GM21447 (cell line): ENCODE results near the gene ARIH2.
A peak's percentile ranks its signal among the peaks of the same experiment; 100 is the strongest.

Source experiments
- ATAC-seq: cut with Tn5 transposase; IDR thresholded peaks from one replicate; pipeline ENCODE4 v1.9.1; 2021; ENCODE audit not compliant: unreplicated experiment

The ARIH2 gene

GRCh38 chr3:48966876-48967361 lies 48.3 kb downstream of the ARIH2 start:
- no peak for ATAC-seq

DNA sequence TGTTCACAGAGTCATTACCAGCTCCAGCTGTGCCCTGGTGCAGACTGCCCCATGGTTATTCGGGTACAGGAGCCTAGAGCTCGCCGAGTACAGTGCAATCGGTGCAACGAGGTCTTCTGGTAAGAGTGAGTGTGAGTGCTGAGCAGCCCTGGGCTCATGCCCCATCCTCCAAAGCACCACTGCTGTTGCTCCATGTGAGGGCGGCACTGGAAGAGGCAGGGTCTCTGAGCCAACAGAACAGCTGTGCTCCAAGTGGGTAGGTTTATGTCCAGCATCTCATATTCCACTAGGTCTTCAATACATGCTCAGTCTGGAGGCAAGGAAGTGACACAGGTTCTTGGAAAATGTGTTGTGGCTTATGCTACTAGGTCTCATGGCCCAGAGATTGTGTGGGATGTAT lies 51.9 kb downstream of the ARIH2 start:
- ATAC-seq, result no peak

DNA sequence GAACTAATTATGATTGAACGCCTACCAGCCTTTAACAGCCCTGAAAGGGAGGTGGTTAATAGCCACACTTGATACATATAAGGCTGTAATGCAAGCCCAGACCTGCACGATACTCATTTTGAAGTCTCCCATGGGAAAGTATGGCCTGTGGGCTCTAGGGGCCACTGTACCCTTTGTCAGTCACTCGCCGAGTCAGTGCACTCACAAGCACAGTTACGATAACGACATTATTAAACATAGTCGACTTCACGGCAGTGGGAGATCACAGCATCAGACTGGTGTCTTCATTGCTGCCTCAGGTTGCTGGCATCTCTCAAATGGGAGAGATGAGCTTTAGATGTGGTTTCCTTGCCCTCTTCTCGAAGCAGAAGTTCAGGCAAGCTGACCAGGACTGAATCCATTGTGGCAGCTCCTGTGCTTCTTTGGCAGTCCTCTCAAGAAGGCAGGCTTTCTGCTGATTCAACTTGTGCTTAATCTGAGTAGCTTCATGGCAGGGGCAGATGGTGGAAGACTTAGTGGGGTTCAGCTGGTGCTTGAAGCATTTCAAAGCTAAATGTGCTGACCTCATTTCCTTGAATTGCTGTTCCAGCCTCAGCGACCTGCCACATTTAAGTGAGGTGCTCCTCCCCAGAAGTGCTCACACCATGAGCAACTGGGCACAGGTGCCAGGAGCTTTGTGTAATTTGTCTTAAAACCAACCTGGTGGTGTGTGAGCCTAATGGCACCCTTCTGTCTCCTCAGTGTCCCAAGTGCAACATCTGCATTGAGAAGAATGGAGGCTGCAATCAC lies 55.6 kb downstream of the ARIH2 start:
- ATAC-seq, result no peak

GRCh38 chr3:48979451-48979850 lies 60.8 kb downstream of the ARIH2 start:
- no peak for ATAC-seq

GRCh38 chr3:48980295-48980694 lies 61.7 kb downstream of the ARIH2 start:
- ATAC-seq, result no peak

DNA sequence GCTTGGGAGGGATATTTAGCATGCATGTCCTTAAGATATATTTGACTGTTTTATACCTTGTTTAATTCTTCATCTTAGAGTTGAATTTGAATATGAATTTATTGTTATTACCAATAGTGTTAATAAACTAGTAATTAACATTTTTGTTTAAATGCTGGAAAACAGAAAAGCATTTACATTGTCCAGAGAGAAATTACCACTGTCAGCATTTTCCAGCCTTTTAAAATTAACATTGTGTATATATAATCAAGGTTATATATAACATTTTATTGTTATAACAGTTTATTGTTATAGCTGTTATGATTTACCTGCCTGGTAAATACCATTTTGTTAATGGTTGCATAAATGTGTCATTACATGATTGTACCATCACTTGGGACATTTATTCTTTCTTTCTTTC lies 63.4 kb downstream of the ARIH2 start:
- no peak for ATAC-seq

- no peak for ATAC-seq
Measured at GRCh38 chr3:48982686-48983085, 64.0 kb downstream of the ARIH2 start.

DNA sequence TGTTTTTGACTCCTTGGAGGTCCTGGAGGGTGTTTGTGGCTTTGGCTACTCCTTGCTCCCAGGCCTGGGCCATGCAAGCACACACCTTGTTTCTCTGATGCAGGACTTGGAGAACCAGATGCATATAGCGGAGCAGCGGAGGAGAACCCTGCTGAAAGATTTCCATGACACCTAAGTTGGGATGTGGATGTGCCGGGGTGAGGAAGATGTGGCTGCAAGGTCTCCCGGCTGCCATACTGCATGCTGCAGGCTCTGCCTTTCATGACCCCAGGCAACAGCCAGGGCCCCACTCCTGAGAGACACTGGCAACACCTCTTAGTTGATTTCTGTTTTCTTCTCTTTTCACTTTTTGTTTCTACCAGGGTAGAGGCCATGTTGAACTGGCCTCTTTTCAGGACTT lies 64.5 kb downstream of the ARIH2 start:
- no peak for ATAC-seq

DNA sequence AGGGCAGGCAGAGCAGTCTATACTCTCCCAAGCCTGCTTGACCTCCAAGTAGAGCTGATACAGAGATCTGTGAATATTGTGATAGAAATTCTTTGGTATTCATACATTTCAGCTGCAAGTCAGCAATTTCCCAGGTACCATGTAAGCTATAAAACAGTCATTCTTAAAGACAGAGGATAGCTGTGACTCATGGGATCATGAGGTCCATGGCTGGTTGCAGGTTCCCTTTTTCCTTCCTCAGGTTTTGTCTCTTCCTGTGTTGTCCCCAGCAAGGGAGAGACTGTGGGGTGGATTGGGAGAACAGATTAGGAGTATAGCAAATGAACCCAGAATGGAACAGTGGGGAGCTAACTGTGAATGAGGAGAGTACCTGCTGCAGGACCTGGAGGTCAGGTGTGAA lies 66.0 kb downstream of the ARIH2 start:
- ATAC-seq, result no peak

GRCh38 chr3:48985831-48986376 lies 67.3 kb downstream of the ARIH2 start:
- no peak for ATAC-seq

- peak; percentile 6 for ATAC-seq
Measured at GRCh38 chr3:48989126-48989795, 70.6 kb downstream of the ARIH2 start.

- peak; percentile 47 for ATAC-seq
Measured at GRCh38 chr3:48989796-48990635, 71.4 kb downstream of the ARIH2 start, which contains the start of gene P4HTM. Gene P4HTM (plus strand): TSS chr3:48990241. CDS start chr3:48990257, 16 bp downstream.

DNA sequence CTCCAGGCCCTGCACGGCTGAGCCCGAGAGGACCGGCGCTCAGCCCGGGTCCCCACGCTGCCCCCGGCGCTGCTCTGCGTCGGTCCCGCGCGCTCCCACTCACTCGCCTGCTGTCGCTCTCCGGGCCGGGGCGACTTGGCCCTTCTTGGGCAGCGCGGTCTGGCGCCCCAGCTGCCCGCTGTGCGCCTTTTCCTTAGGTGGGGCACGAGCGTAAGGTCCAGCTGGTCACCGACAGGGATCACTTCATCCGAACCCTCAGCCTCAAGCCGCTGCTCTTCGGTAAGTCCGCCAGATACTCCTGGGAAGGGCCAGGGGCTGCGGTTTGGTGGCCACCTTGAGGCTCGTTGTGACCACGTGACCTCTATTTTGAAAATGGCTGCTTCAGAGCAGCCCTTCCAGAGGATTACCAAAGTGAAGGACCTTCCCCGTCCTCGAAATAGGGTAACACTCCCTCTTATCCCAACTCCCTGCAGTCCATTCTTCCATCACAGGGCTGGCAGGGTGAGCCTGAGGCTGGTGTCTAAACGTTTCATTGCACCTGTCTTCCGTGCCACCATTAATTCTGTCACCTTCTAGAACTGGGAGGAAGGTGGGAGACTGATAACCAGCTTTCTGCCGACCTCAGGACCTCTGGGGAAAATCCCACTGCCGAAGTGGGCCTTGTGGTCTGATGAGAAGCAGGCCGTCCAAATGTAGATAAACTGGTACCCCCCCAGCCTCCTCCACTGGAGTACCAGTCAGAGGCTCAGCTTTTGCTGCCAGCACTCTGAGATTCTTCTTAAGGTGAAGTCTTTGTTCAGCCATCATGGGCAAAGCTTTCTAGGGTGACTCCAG lies 72.2 kb downstream of the ARIH2 start:
- ATAC-seq, result peak; percentile 15

- ATAC-seq, result no peak
Measured at GRCh38 chr3:48991851-48992545, 73.4 kb downstream of the ARIH2 start.

DNA sequence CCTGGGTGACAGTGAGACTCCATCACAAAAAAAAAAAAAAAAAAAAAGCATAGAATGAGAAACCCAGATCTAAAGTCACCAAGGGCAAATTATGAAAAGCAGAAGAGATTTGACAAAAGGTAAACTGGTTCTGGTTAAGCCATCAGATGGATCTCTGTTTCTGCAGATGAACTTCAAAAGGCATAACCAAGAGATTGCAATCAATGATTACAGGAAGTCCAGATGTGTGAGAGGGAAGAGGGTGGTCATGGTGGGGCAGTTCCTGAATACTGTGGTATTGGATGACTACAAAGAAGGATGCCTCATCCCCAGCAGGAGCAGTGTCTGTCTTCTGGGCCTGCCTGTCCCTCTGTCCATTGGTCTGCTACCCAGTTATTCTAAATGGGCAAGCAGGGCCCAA lies 75.2 kb downstream of the ARIH2 start:
- ATAC-seq, result no peak

DNA sequence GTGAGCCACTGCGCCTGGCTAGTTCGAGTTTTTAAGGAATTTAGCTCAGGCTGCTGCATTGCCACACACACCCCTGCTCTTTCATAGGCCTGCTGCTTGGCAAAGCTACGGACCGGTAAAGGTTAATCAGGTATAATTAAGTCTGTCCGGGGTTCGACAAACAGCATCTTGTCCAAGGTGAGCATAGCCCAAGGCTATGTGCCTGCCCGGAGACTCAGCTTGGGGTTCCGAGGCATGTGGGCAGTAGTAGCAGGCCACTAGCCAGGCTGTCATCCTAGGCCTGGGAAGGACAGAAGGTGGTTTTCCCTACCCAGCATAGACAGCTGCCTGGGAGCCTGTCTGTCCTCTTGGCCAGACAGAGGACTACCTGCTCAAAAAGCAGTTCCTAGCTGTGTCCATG lies 78.0 kb downstream of the ARIH2 start:
- ATAC-seq, result no peak

DNA sequence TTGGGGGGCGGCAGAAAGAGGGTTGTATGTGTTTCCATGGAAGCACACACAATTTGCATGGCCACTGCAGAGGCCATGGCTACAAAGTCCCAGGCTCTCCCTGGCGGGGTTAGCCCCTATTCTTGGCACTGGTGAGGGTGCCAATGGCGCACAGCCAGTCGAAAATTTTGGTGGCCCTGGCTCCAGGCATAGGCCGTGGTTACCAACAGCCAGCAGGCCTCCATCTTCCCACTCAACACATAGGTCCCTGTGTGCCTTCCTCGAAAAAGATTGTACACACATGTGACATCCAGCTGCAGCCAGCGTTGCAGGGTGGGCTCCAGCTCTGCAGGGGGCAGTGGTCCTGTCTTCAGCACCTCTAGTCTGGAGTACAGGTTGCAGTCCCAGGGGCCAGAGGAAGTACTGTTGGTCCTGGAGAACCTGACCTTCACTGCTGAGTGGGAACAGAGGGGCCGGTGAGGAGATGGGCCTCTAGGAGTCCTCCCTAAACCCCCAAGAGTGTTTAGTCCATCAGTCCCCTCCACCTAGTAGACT lies 78.5 kb downstream of the ARIH2 start:
- ATAC-seq, result no peak

GRCh38 chr3:48997714-48998637 lies 79.3 kb downstream of the ARIH2 start:
- no peak for ATAC-seq
